ENCODE results near the gene RIT2.

GRCh38 chr18:42814184-42814583 is 301.3 kb downstream of the RIT2 start:
- no peak for TF ChIP-seq ZNF263 (CRISPR knock-in tag; IDR thresholded peaks at IDR 0.05; ENCODE audit: low read depth)
- no peak for TF ChIP-seq USF2 (CRISPR knock-in tag; IDR thresholded peaks at IDR 0.05)
- TF ChIP-seq CTCF (IDR thresholded peaks at IDR 0.05), result no peak
- TF ChIP-seq TEAD4 (CRISPR knock-in tag; IDR thresholded peaks at IDR 0.05), result no peak

Data from WTC11 (cell line).